HG02642 (cell line): ENCODE measurements around the gene DARS1.

Experiments
- ATAC-seq: cut with Tn5 transposase; IDR thresholded peaks from one replicate; pipeline ENCODE4 v1.9.1; 2021; ENCODE audit warnings: mild to moderate bottlenecking; ENCODE audit not compliant: unreplicated experiment, poor library complexity

The DARS1 gene

DNA sequence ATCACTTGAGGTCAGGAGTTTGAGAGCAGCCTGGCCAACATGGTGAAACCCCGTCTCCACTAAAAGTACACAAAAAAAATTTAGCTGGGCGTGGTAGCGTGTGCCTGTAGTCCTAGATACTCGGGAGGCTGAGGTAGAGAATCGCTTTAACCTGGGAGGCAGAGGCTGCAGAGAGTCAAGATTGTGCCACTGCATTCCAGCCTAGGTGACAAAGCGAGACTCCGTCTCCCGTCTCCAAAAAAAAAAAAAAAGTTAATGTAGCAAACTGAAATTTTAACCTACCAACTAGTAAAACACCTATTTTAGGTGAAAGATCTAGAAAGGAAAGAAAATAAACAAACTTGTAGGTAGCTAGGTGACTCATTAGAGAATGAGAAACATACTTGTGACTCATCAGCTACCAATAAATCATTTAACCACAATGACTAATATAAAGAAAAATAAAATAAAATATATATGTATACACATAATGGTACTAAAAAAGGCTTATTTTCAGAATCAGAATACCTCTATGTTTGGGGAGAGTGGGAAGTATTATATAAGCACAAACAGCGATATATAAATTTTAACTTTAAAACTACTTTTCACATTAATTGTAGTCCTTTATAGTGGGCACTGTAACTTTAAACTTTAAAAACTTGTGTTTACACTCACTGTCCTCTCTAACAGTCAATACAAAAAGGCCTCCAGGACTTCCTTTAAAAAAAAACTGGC is 36.6 kb downstream of the DARS1 start:
- ATAC-seq, result peak; percentile 47

DNA sequence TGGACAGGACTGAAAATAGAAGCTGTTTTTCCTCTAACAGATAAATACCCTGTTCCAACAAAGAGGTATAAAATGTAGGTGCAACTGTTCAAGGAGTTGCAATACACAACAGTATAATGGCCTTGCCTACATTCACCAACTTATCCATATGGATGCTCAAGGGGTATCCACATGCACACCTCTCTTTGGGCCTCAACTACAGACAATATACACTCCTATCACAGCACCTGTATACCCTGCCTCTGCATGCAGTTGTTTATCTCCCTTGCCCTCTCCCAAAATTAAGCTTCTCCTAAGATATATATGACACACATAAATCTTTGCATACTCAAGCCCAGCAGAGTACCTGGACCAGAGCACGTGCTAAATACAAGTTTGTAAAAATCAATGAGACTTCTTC is 37.3 kb downstream of the DARS1 start:
- ATAC-seq, result no peak

- no peak for ATAC-seq
These were observed 37.9 kb downstream of the DARS1 start for GRCh38 chr2:135947483-135947882.

- ATAC-seq, result no peak
These were observed 39.9 kb downstream of the DARS1 start for GRCh38 chr2:135945526-135945925.

GRCh38 chr2:135944625-135945024 is 40.8 kb downstream of the DARS1 start:
- no peak for ATAC-seq

DNA sequence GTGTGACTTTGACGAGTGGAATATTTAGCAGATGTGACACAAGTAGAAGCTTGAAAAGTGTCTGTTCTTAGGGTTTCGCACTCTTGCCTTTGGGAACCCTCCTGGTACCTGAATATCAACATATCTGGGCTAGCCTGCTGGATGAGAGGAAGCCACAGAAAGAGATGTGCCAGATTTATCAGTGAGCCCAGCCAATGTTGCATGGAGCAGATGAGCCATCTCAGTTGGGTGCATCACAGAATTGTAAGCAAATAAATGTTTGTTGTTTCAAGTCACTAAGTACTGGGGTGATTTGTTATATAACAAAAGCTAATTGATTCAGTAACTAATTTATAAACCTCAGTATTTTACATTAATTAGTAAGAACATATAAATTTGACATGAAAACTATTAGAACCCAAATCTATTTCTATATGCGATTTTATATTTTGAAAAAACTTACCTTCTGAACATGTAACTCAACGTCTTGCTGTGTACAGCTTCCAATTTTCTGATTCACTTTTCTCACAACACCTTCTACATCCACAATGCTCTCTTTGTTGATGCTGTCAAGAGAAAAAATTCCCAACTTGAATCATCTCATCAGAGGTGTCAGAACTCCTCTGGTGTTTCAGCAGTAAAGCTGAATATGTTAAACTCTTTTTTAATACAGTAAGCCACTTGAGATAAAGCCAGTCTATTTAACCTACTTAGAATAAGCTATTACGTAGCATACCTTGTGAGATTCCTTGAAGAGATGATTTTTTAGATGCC is 42.3 kb downstream of the DARS1 start:
- no peak for ATAC-seq

DNA sequence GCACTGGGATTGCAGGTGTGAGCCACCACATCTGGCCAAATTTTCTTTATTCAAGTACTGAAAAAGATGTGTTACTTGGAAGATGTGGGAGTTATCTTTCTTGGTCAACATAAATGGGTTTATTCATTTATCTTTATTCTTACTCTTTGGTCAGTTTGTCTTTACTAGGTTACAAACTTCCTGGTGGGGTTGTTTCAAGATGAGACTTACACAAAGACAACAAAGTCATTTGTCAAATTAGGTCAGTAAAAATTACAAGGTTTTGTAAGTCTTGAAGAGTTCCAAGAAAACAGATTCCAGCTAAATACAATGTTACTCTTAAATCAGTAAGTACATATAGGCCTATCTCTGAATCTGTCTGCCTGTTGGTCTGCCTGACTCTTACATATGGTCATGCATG is 48.9 kb downstream of the DARS1 start:
- no peak for ATAC-seq

DNA sequence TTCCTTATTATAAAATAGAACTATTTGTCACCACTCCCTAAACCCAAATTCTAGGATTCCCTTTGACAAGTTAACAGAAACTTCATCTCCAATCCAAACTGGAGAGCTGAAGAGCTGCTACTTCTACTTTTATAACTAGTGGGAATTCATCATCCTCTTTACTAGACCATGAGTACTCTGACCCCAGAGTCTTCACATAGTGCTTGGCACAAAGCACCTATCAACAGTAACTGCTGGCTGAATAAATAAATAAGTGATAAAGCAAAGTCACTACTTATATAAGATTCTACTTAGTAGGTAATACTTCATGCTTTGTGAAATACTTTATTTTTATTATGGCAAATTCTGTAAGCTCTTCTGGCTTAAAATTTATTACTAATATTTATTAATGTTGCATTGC is 49.5 kb downstream of the DARS1 start:
- ATAC-seq, result no peak

- ATAC-seq, result peak; percentile 72
These were observed 53.5 kb downstream of the DARS1 start for GRCh38 chr2:135931776-135932443.

- no peak for ATAC-seq
These were observed 58.8 kb downstream of the DARS1 start for GRCh38 chr2:135926605-135927004.

DNA sequence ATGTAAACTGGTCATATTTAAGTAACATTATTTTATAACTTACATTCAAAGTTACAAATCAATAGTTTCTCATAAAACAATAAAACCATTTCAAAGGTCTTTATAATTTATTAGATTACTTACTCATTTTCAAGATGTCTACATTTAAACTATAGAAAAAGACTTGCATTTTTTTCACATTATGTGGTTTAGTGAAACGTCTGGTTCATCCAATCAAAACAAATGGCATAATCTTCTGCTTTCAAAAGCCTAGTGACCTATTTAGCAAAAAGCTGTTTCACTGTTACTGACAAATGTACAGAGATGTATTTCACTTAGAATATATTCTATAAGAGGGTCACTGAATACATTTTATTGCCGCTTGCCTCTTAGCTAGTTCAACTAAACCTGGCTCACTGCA is 59.9 kb downstream of the DARS1 start:
- no peak for ATAC-seq

DNA sequence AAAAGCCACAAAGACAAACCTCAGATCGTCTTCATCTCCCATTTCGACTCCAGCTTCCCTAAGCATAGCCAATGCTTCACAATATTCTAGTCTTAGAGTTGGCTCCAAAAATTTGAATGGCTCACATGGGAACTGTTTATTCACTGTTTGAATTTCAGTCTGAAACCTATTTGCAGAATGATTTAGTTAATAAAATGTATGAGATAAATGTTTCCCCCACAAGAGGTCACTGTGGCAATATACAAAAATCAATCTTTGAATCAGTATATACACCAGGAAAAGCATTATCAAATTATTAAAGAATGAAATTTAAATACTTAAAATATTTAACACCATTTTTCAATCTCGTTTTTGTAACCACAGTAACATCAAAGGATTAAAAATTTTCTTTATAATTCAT is 69.2 kb downstream of the DARS1 start:
- no peak for ATAC-seq

DNA sequence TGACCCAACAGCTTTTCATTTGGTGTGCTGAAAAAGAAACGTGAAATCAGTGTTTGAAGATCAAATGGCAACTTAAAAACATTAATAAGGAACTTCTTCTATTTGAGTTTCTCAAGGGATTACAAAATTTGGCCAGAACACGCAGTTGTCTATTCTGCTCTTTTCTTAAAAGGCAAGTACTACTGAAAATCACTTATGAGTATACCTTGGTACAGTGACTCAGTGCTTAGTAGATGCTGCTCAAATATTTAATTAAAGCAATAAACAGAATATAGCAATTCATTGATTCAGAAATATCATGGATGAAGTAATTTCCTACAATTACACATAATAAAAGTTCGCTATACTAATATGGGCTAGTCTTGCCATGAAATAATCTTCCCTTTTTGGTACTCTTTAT is 70.9 kb downstream of the DARS1 start:
- ATAC-seq, result no peak

DNA sequence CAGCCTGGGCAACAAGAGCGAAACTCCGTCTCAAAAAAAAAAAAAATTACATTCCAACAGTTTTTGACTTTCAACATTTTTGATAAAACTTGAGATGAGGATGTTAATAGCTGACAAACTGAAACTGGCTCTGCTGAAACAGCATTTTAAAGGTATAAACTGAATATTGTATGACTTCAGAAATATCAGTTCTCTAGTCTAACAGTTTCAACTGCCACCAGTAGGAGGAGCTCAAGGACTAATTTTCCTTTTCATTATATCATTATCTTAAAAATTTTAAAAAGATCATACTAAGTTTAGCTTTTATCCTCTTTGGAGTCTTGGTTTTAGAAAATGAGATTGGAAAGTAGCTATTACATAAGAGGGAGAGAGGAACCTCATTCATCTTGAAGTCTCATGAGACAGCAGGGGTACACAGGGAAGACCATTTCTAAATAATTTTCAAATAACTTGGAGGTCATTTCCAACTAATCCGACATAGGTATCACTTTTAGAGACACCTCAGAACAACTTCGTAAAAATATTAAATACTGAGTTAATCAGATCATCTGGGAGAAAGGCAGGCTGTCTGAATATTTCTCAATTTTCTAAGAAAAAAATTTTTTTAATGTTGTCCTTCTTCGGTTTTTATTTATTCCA is 71.6 kb downstream of the DARS1 start:
- ATAC-seq, result no peak

- ATAC-seq, result no peak
These were observed 75.5 kb downstream of the DARS1 start for GRCh38 chr2:135909976-135910375.

DNA sequence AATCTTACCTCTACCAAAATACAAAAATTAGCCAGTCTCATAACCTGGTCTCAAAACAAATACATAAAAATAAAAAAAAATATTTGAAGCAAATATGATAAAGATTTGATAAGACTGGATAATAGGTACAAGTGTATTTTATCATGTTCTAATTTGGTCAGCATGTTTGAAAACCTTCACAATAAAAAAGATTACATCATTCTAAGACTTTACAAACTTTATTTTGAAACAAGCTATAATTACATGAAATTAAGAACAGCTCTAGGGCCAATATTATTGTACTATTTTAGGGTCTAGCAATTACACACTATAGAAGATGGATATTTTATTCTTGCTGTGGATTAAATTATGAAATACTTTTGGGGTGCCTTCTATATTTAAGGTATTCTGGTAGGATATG is 79.7 kb downstream of the DARS1 start:
- ATAC-seq, result no peak

GRCh38 chr2:135904341-135904989 is 81.0 kb downstream of the DARS1 start:
- ATAC-seq, result no peak

DNA sequence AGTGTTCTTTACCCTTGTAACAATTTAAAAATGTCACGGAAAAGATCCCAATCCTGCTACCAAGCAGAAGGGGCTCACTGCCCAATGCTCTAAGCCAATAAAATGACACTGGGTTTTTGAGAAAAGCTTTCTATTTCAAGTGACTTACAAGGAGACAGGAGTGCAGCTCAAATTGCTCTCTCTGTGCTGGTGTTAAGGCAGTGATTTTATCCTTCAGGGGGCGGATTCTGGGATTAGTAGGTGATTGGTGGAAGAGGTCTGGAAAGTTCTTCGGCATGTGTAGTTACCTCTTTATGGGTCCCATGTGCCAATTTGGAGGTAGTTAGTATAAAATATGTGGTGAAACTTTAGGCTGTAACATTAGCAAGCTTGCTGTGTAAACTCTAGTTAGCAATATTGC is 81.8 kb downstream of the DARS1 start:
- no peak for ATAC-seq

- ATAC-seq, result no peak
These were observed 85.9 kb downstream of the DARS1 start for GRCh38 chr2:135899567-135899966.

- ATAC-seq, result no peak
These were observed 87.1 kb downstream of the DARS1 start for GRCh38 chr2:135898234-135898786.
